ENCODE data around the gene CDKN3. TPM values are rescaled to one million over a fixed set of nuclear protein-coding genes. Genes with fewer than 3 reads are reported as not detected.

CDKN3 gene
- total RNA-seq, 1 donor from 2014 or later = 3.7 TPM

DNA sequence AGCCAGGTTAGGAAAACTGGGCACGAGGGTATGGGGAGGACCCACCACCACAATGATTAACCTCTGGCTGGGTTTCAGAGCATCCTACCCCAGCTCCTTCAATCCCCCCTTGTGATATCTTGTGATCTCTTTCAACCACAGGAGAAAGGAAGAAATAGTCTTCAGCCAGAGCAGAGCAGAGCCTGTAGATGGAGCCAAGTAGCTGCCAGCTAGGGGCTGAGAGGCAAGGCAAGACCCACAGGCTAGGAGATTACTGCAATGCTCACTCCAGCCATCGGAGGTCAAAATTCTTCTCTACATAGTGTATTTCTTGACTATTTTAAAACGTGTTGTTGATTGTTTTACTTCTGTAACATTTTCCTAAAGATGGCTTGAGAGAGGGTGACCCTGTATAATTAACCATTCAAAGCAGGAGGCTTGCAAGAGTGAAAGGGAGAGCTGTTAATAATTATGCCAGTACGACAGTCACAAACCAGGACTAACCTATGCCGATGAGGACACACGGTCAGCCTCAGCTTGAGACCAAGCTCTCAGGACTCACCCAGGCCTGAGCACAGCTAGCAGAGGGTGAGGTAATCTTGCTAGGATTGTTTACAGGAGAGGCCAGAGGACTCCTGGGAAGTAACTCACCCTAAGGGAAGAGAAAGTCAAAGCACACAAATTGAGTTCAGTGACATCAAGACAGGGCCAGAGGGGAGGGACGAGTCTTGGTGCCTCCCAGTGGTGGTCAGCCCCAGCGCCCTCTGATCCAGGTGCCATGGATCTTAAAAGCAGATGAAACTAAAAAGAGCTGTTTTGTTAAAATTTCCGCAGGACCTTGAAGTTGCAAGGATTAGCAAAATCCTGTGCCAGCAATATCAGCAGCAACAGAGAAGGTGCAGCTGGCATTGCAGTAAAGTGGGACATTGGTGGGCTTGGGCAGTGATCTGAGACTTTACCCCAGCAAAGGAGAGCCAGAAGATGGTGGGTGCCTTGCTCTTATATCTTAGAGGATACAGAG is 29.8 kb upstream of the CDKN3 start:
- Histone ChIP-seq H3K36me3 (ENCODE audit: control insufficient read depth, insufficient read depth, low read length) (no peaks in the 10 kb centered on the region), H3K27me3 (ENCODE audit: control insufficient read depth, insufficient read depth, low read length) (no peaks in the 10 kb centered on the region), H3K4me3 (ENCODE audit: low read depth, low read length) (no peak overlapping the region)
- FAIRE-seq (no peak), DNase-seq (ENCODE audit: low read depth) (peak; percentile 33)
- TF ChIP-seq, protein P1, sequence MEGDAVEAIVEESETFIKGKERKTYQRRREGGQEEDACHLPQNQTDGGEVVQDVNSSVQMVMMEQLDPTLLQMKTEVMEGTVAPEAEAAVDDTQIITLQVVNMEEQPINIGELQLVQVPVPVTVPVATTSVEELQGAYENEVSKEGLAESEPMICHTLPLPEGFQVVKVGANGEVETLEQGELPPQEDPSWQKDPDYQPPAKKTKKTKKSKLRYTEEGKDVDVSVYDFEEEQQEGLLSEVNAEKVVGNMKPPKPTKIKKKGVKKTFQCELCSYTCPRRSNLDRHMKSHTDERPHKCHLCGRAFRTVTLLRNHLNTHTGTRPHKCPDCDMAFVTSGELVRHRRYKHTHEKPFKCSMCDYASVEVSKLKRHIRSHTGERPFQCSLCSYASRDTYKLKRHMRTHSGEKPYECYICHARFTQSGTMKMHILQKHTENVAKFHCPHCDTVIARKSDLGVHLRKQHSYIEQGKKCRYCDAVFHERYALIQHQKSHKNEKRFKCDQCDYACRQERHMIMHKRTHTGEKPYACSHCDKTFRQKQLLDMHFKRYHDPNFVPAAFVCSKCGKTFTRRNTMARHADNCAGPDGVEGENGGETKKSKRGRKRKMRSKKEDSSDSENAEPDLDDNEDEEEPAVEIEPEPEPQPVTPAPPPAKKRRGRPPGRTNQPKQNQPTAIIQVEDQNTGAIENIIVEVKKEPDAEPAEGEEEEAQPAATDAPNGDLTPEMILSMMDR (IDR thresholded peaks at IDR 0.05; ENCODE audit: insufficient read depth, low read length, severe bottlenecking) = peak; percentile 38

DNA sequence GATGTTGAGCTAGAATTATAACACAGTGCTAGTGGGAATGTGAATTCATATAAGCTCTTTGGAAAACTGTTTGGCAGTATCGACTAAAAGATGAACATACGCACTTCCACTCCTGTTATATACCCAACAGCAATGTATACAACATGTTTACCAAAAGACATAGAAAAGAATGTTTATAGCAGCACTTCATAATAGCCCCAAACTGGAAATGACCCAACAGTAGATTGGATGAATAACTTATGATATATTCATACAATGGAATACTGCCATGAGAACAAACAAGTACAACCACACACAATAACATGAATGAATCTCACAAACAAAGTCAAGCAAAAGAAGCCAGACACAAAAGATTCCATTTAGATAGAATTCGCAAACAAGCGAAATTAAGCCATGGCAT is 28.5 kb upstream of the CDKN3 start:
- H3K4me3 ChIP-seq (ENCODE audit: low read depth, low read length) = no peak overlapping the region
- no peak for FAIRE-seq
- no peaks in the 10 kb centered on the region for H3K27me3 ChIP-seq (ENCODE audit: control insufficient read depth, insufficient read depth, low read length)
- DNase-seq (ENCODE audit: low read depth) = no peak
- TF ChIP-seq, protein P1 (IDR thresholded peaks at IDR 0.05; ENCODE audit: insufficient read depth, low read length, severe bottlenecking) = no peak
- H3K36me3 ChIP-seq (ENCODE audit: control insufficient read depth, insufficient read depth, low read length) = no peaks in the 10 kb centered on the region

DNA sequence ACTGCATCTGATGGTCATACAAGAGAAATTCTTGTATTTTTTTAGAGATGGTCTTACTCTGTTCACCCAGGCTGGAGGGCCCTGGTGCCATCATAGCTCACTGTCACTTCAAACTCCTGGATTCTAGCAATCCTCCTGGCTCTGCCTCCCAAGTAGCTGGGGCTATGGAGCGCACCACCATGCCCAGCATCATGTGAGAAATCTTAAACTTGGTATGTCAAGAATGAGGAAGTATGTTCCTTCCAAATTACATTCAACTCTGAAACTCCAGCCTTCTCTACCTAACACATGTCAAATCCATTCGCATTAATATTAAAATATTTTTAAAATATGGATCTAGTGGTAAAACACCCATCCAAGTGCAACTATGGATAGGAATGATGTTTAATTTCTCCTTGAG is 27.5 kb upstream of the CDKN3 start:
- FAIRE-seq (no peak), DNase-seq (ENCODE audit: low read depth) (no peak)
- no peaks in the 10 kb centered on the region for H3K27me3 ChIP-seq (ENCODE audit: control insufficient read depth, insufficient read depth, low read length)
- no peaks in the 10 kb centered on the region for H3K36me3 ChIP-seq (ENCODE audit: control insufficient read depth, insufficient read depth, low read length)
- H3K4me3 ChIP-seq (ENCODE audit: low read depth, low read length) = no peak overlapping the region
- TF ChIP-seq, protein P1 (IDR thresholded peaks at IDR 0.05; ENCODE audit: insufficient read depth, low read length, severe bottlenecking) = no peak

DNA sequence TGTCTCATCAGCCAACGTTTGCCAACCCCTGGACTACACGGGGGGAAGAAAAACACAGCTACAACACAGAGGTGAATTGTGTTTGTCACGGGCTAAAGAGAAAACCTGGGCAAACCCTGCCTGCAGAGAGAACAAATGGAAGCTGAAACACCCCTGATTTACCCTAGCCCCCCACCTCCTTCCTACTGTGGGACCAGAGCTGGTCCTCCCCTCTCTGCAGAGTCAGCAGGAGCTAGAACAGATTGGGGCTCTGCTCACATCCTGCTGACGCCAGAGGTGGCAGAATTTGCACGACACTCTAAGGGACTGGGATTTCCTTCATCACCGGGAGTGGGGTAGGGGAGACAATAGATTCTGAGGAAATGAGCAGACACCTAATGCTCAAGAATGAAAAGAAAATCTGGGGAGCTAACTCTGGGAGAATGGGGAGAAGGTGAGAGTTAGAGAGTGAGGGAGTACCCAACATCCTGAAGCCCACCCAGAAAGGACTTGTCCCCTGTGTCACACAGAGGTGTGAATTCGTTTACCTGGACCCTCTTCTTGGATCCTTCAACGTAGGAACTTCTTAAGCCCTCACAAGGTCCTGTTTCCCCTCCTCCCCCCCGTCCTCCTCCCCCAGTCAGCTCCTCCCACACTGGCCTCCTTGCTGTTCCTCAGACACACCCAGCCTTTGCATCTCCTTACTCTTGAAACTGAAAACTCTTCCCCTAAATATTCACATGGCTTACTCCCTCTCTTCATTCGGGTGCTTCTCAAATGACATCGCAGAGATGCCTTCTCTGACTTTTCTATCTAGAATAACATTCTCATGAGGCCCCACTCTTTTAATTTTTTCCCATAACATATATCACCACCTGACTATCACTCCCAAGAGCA is 26.2 kb upstream of the CDKN3 start:
- TF ChIP-seq, protein P1 (IDR thresholded peaks at IDR 0.05; ENCODE audit: insufficient read depth, low read length, severe bottlenecking) = no peak
- Histone ChIP-seq H3K36me3 (ENCODE audit: control insufficient read depth, insufficient read depth, low read length) (no peaks in the 10 kb centered on the region), H3K27me3 (ENCODE audit: control insufficient read depth, insufficient read depth, low read length) (no peaks in the 10 kb centered on the region), H3K4me3 (ENCODE audit: low read depth, low read length) (no peak overlapping the region)
- FAIRE-seq (no peak), DNase-seq (ENCODE audit: low read depth) (no peak)

DNA sequence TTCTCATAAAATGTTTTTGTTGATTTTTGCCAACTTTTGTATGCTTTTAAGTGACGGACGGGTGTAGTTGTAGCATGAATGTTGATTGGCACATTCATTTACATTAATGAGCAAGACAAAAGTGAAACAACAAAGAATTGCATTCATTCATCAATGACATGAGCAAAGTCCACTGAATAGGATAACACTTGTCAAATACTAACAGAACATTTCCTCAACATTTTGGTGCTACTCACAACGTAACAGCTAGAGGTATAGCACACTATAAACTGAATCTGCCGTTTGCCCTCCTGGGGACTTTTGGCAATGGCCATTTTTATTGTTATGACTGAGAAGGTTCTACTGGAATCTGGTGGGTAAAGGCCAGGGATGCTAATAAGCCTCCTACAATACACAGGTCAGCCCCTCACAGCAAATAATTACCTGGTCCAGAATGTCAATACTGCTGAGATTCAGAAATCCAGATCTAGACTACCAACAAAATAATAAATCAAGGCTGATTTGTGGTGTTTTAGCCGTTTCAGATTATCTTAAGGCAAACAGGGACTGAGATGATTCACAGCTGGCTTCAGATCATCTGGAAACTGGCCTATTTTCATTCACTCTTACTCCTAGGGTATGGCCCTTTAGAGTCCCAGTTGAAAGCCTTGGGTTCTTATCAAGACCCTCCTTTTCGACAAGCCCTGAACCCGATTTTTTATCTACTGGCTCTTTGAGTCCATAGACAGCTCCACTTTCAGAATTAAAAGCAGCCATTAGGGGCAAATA is 22.5 kb upstream of the CDKN3 start:
- Histone ChIP-seq H3K27me3 (ENCODE audit: control insufficient read depth, insufficient read depth, low read length) (peaks cover 1% of the 10 kb centered on the region), H3K4me3 (ENCODE audit: low read depth, low read length) (no peak overlapping the region), H3K36me3 (ENCODE audit: control insufficient read depth, insufficient read depth, low read length) (no peaks in the 10 kb centered on the region)
- TF ChIP-seq, protein P1 (IDR thresholded peaks at IDR 0.05; ENCODE audit: insufficient read depth, low read length, severe bottlenecking) = no peak
- FAIRE-seq (no peak), DNase-seq (ENCODE audit: low read depth) (no peak)

All from bronchial epithelial cell (primary cell).